ACC112 (cell line): Measurements from ENCODE around the gene P4HA3.

Source experiments
- H2AFZ ChIP-seq: fragments of 200-600 bp; sonication (generic); one replicate; pipeline ENCODE4 v1.6.0; 2017; ENCODE audit warnings: antibody characterized with exemption, low read length; ENCODE audit not compliant: unreplicated experiment
- H3K27ac ChIP-seq: fragments of 200-600 bp; sonication (generic); 2 replicates; pipeline ENCODE4 v1.5.1; 2014; ENCODE audit warnings: low read depth, mild to moderate bottlenecking, antibody characterized with exemption, low read length, moderate library complexity
- H3K27me3 ChIP-seq: fragments of 200-600 bp; sonication (generic); 2 replicates; pipeline ENCODE4 v1.6.1; 2014; ENCODE audit warnings: mild to moderate bottlenecking, antibody characterized with exemption, low read length, moderate library complexity, mixed read lengths; ENCODE audit not compliant: insufficient read depth
- H3K36me3 ChIP-seq: fragments of 200-600 bp; sonication (generic); 2 replicates; pipeline ENCODE4 v1.6.1; 2016; ENCODE audit warnings: mild to moderate bottlenecking, antibody characterized with exemption, low read length, moderate library complexity, mixed read lengths; ENCODE audit not compliant: insufficient read depth
- H3K4me1 ChIP-seq: fragments of 200-600 bp; sonication (generic); one replicate; pipeline ENCODE4 v1.6.1; 2016; ENCODE audit warnings: low read length, mixed read lengths; ENCODE audit not compliant: insufficient read depth, unreplicated experiment, control insufficient read depth
- H3K4me3 ChIP-seq: fragments of 200-600 bp; sonication (generic); 2 replicates; pipeline ENCODE4 v1.5.1; 2014; ENCODE audit warnings: mild to moderate bottlenecking, low read depth, low read length
- H3K79me2 ChIP-seq: fragments of 200-600 bp; sonication (generic); one replicate; pipeline ENCODE4 v1.6.0; 2016; ENCODE audit warnings: low read length; ENCODE audit not compliant: control insufficient read depth, unreplicated experiment, insufficient read depth

Gene P4HA3

DNA sequence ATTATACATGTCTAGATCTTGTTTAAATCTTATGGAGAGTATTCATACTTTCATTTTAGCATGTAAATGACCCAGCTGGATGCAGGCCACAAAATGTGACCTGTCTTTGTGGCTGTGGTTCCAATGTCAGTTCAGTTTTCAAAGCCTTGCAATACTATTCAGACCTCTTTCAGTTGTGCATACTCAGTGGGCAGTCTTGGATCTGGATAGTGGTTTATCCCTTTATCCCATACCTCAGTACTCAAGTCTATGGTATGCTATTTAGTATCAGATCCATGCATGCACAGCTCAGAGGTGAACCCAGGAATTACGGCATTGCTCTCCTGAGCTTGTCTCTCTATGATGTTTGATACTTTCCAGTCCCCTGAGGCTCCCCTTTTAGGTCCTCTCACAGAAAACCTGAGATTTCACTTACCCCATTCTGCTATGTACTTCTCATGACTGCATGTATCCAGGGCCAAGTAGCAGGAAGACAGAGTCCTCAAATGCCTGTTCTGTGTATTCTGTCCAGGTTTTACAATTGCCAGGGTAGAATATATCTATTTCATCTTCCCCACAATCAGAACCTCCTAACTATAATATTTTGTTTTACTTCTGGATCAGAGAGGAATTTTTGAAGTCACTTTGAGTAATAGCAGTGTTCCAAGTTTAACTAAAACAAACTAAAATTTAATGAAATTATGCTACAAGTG, 6.9 kb upstream of the P4HA3 start:
- 0 out of 2 replicates have a peak, but pooled peaks cover 6% of the 10 kb centered on the region for H3K36me3 ChIP-seq
- peak overlapping the region; percentile 97 for H3K27ac ChIP-seq
- peaks cover 38% of the 10 kb centered on the region for H3K4me1 ChIP-seq
- H3K4me3 ChIP-seq: no peak overlapping the region; the same call in 1 of the 2 replicates
- H3K79me2 ChIP-seq: no peaks in the 10 kb centered on the region
- H3K27me3 ChIP-seq: no peaks in the 10 kb centered on the region
- H2AFZ ChIP-seq: peak overlapping the region; percentile 16

GRCh38 chr11:74316772-74317505, 5.5 kb upstream of the P4HA3 start:
- 0 out of 2 replicates have a peak, but pooled peaks cover 6% of the 10 kb centered on the region for H3K36me3 ChIP-seq
- H2AFZ ChIP-seq: no peak overlapping the region
- H3K4me3 ChIP-seq: no peak overlapping the region
- peak overlapping the region; percentile 97 for H3K27ac ChIP-seq
- no peaks in the 10 kb centered on the region for H3K27me3 ChIP-seq
- peaks cover 32% of the 10 kb centered on the region for H3K4me1 ChIP-seq
- H3K79me2 ChIP-seq: no peaks in the 10 kb centered on the region

DNA sequence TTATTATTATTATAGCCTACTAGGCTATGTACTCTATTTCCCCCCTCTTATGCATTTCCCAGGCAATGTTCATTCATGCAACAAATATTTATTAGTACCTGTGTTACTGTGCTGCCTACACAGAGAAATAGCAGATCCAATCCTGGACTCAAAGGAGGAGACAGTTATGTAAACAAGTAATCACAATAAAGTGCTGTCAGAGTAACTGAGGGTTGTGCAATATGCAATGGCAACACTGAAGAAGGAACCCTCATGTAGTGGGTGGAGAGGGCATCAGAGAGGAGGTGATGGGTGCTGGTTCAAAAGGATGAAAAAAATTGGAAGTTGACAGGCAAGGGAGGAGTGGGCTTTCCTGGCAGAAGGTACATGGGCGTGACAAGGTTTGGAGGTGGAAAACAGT, 886 bp upstream of the P4HA3 start:
- H3K79me2 ChIP-seq: no peaks in the 10 kb centered on the region
- no peaks in the 10 kb centered on the region for H3K27me3 ChIP-seq
- no peak overlapping the region for H3K27ac ChIP-seq
- H2AFZ ChIP-seq: no peak overlapping the region
- peaks cover 16% of the 10 kb centered on the region for H3K4me1 ChIP-seq
- 0 out of 2 replicates have a peak, but pooled peaks cover 6% of the 10 kb centered on the region for H3K36me3 ChIP-seq
- no peak overlapping the region for H3K4me3 ChIP-seq

- H3K36me3 ChIP-seq: no peaks in the 10 kb centered on the region
- peaks cover 24% of the 10 kb centered on the region for H3K4me1 ChIP-seq
- H3K4me3 ChIP-seq: peak overlapping the region; percentile 80
- no peaks in the 10 kb centered on the region for H3K27me3 ChIP-seq
- H3K79me2 ChIP-seq: no peaks in the 10 kb centered on the region
- H2AFZ ChIP-seq: peak overlapping the region; percentile 24
- no peak overlapping the region for H3K27ac ChIP-seq
Observed at GRCh38 chr11:74310857-74311256, 583 bp downstream of the P4HA3 start.

GRCh38 chr11:74307434-74307833, 4.0 kb downstream of the P4HA3 start:
- Histone ChIP-seq H3K27me3 (no peaks in the 10 kb centered on the region), H2AFZ (no peak overlapping the region), H3K4me3 (no peak overlapping the region), H3K4me1 (peaks cover 24% of the 10 kb centered on the region), H3K79me2 (no peaks in the 10 kb centered on the region), H3K27ac (no peak overlapping the region), H3K36me3 (no peaks in the 10 kb centered on the region)

DNA sequence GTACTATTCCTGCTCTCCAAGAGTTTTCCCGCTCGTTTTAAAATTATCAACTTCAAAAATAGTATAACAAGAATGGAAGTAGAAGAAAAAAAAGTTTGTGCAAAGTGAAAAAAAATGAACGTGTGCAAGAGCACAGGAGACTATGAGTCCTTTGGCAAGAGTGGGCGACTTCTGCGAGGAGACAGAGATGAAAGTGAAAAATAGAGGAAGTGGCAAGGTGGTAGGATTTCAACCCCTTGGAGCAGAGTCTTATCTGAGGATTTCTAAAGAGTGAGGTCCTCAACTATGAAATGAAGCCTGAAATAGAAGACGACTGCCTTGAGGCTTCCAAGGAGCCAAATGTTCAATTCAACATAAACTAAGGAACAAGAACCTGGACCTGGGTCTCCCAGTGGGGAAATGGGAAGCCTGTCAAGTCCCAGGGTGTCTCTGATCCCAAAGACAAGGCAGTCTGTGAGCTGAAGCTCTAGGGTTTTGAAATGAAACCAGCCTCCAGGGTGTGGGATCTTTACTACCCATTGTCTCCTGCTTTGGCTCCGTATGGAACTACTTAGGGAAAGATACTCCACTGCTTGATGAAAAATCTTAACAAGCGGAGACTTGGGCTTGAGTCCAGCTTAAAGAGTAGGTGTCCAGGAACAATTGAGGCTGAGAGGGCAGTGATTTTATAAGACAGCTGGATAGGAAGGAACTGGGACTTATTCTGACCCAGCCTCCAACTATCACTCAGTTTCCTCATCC, 4.8 kb downstream of the P4HA3 start:
- Histone ChIP-seq H3K79me2 (no peaks in the 10 kb centered on the region), H3K27ac (no peak overlapping the region), H2AFZ (no peak overlapping the region), H3K27me3 (no peaks in the 10 kb centered on the region), H3K4me1 (peaks cover 20% of the 10 kb centered on the region), H3K36me3 (no peaks in the 10 kb centered on the region), H3K4me3 (no peak overlapping the region)

GRCh38 chr11:74299015-74299414, 12.4 kb downstream of the P4HA3 start:
- H3K4me1 ChIP-seq: no peaks in the 10 kb centered on the region
- no peaks in the 10 kb centered on the region for H3K79me2 ChIP-seq
- no peak overlapping the region for H3K4me3 ChIP-seq
- no peaks in the 10 kb centered on the region; the same call in 1 of the 2 replicates for H3K36me3 ChIP-seq
- no peak overlapping the region for H3K27ac ChIP-seq
- no peaks in the 10 kb centered on the region for H3K27me3 ChIP-seq
- H2AFZ ChIP-seq: no peak overlapping the region

- no peak overlapping the region for H2AFZ ChIP-seq
- no peak overlapping the region for H3K4me3 ChIP-seq
- H3K4me1 ChIP-seq: no peaks in the 10 kb centered on the region
- no peaks in the 10 kb centered on the region; the same call in 1 of the 2 replicates for H3K36me3 ChIP-seq
- no peaks in the 10 kb centered on the region for H3K27me3 ChIP-seq
- H3K79me2 ChIP-seq: no peaks in the 10 kb centered on the region
- H3K27ac ChIP-seq: no peak overlapping the region
Observed at GRCh38 chr11:74297484-74297883, 14.0 kb downstream of the P4HA3 start.

DNA sequence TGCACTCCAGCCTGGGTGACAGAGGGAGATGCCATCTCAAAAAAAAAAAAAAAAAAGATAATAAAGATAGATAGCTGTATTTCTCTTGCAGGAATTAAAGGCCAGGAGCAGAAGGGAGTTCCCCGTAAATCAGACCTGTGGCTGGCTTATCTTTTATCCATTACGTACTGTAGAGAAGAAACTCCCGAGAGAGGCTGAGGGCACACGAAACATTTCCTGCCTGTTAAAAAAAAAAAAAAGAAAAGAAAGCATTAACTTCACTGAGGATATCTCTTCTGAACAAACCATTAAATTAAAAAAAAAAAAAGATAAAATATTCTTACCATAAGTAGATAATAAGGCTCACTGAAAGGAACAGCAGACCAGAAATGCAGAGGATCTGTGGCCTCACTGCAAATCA, 22.5 kb downstream of the P4HA3 start:
- H3K27me3 ChIP-seq: no peaks in the 10 kb centered on the region
- H3K36me3 ChIP-seq: 0 out of 2 replicates have a peak, but pooled peaks cover 6% of the 10 kb centered on the region
- H3K4me3 ChIP-seq: no peak overlapping the region
- peak overlapping the region; percentile 22 for H2AFZ ChIP-seq
- H3K79me2 ChIP-seq: no peaks in the 10 kb centered on the region
- peak overlapping the region; percentile 78 for H3K27ac ChIP-seq
- peaks cover 19% of the 10 kb centered on the region for H3K4me1 ChIP-seq

- Histone ChIP-seq H3K79me2 (no peaks in the 10 kb centered on the region), H3K4me1 (peaks cover 25% of the 10 kb centered on the region), H3K4me3 (no peak overlapping the region), H3K36me3 (0 out of 2 replicates have a peak, but pooled peaks cover 6% of the 10 kb centered on the region), H3K27ac (peak overlapping the region; percentile 78), H2AFZ (peak overlapping the region; percentile 30), H3K27me3 (no peaks in the 10 kb centered on the region)
Observed at GRCh38 chr11:74288161-74288560, 23.3 kb downstream of the P4HA3 start.
